Prostate gland (tissue), 2 donors: ENCODE measurements around the gene TCHHL1.

Experiments used
- POLR2A ChIP-seq: fragments of 450-650 bp; IDR thresholded peaks from one replicate; pipeline ENCODE4 v1.6.1; 2016; ENCODE audit warnings: antibody characterized with exemption, mild to moderate bottlenecking
- POLR2AphosphoS5 ChIP-seq: sonication (generic); formaldehyde crosslinking; IDR thresholded peaks from one replicate; pipeline ENCODE4 v1.6.1; 2017; ENCODE audit warnings: antibody characterized with exemption
- TF ChIP-seq, protein P1 (sequence below), 4 experiments: fragments of 200-600 bp in 2 of 4; fragments of 450-650 bp in 2 of 4; sonication (generic) in 2 of 4; IDR thresholded peaks; 1 replicate in 3 of 4; 2 replicates in 1 of 4; pipeline ENCODE4 v1.5.1; 2016 to 2019; ENCODE audit warnings: antibody characterized with exemption in 4 of 4, mild to moderate bottlenecking in 2 of 4, moderate library complexity in 2 of 4

- TF ChIP-seq, protein P1, sequence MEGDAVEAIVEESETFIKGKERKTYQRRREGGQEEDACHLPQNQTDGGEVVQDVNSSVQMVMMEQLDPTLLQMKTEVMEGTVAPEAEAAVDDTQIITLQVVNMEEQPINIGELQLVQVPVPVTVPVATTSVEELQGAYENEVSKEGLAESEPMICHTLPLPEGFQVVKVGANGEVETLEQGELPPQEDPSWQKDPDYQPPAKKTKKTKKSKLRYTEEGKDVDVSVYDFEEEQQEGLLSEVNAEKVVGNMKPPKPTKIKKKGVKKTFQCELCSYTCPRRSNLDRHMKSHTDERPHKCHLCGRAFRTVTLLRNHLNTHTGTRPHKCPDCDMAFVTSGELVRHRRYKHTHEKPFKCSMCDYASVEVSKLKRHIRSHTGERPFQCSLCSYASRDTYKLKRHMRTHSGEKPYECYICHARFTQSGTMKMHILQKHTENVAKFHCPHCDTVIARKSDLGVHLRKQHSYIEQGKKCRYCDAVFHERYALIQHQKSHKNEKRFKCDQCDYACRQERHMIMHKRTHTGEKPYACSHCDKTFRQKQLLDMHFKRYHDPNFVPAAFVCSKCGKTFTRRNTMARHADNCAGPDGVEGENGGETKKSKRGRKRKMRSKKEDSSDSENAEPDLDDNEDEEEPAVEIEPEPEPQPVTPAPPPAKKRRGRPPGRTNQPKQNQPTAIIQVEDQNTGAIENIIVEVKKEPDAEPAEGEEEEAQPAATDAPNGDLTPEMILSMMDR (IDR thresholded peaks at IDR 0.05) = no peak
- TF ChIP-seq POLR2A = no peak
- TF ChIP-seq POLR2AphosphoS5 = no peak
Observed at GRCh38 chr1:152107984-152108881, 19.4 kb upstream of the TCHHL1 start.
